Brain microvascular endothelial cell (primary cell): ENCODE data around the gene SARS2.
"Not testable (repeated sequence)": the region's sequence is repeated elsewhere in the genome, so short reads cannot be mapped to it uniquely, and the experiment has no call there.

Experiments used
- DNase-seq: peaks from one replicate; pipeline ENCODE4 v3.0.0-alpha.2; 2020
- H3K27ac ChIP-seq: fragments of 250-450 bp; sonication (Bioruptor Pico); 2 replicates; pipeline ENCODE4 v1.5.1; 2020; ENCODE audit warnings: mild to moderate bottlenecking, moderate library complexity
- H3K27me3 ChIP-seq: fragments of 250-450 bp; sonication (Bioruptor Pico); replicated peaks from 2 replicates; pipeline ENCODE4 v1.5.1; 2020; ENCODE audit warnings: mild to moderate bottlenecking
- H3K36me3 ChIP-seq: fragments of 250-450 bp; sonication (Bioruptor Pico); replicated peaks from 2 replicates; pipeline ENCODE4 v1.5.1; 2020; ENCODE audit warnings: mild to moderate bottlenecking
- H3K4me3 ChIP-seq: 2 replicates; pipeline ENCODE4 v1.5.1; 2011; ENCODE audit warnings: low read depth, mild to moderate bottlenecking, control low read depth, low read length, moderate library complexity
- in situ Hi-C: cut with HindIII; loops from 2 replicates; pipeline ENCODE4 v1.10.0; 2017; ENCODE audit warnings: low sequenced_read_pairs, low pct_ligation_motif_present
- TF ChIP-seq, protein P1 (sequence below): IDR thresholded peaks from 2 replicates; pipeline ENCODE4 v1.5.1; 2011; ENCODE audit warnings: low read depth, mild to moderate bottlenecking, moderate library complexity, low read length, control low read depth, inconsistent platforms; ENCODE audit errors: missing control alignments

SARS2 gene

DNA sequence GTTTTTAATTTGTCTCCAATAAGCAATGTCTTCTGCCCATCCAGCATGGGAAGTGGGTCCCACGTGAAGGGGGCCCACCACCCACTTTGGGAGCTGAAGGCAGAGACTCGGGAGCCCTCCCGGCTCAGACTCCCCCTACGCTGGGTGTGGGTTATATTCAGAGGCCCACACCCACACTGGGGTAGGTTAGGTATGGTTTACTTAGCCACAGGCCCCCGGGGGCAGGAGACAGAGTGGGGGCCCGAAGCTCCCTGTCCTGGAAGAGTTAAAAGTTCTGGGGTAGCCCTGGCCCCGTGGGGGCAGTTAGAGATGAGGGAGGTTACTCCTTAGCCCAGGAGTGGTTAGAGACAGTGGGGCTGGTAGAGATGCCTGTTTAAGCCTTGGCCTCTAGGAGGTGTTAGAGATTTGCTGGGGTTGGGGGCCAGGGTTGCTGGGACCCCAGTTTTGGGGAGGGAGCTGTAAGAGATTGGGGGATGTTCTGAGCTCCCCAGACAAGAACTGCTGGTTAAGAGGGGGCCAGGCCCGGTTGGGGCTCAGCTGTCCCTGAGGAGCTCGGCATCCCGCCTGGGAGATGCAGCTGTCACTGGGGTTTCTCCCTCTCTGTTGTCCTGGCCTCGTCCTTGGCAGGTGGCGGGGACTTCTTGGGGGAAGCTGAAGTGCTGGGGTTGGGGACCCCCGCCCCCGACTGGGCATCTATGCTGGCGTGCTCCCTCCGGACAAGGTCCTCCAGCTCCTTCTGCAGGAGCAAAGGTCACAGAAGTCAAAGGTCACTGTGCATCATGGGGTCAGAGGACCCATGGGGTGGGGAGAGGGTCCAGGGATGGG is 51.8 kb downstream of the SARS2 start:
- TF ChIP-seq, protein P1, sequence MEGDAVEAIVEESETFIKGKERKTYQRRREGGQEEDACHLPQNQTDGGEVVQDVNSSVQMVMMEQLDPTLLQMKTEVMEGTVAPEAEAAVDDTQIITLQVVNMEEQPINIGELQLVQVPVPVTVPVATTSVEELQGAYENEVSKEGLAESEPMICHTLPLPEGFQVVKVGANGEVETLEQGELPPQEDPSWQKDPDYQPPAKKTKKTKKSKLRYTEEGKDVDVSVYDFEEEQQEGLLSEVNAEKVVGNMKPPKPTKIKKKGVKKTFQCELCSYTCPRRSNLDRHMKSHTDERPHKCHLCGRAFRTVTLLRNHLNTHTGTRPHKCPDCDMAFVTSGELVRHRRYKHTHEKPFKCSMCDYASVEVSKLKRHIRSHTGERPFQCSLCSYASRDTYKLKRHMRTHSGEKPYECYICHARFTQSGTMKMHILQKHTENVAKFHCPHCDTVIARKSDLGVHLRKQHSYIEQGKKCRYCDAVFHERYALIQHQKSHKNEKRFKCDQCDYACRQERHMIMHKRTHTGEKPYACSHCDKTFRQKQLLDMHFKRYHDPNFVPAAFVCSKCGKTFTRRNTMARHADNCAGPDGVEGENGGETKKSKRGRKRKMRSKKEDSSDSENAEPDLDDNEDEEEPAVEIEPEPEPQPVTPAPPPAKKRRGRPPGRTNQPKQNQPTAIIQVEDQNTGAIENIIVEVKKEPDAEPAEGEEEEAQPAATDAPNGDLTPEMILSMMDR = no peak
- Histone ChIP-seq H3K36me3 (peaks cover 3% of the 10 kb centered on the region), H3K27ac (no peak overlapping the region), H3K27me3 (no peaks in the 10 kb centered on the region), H3K4me3 (no peak overlapping the region)
- no peak for DNase-seq
- in situ Hi-C loops = no loop called here

DNA sequence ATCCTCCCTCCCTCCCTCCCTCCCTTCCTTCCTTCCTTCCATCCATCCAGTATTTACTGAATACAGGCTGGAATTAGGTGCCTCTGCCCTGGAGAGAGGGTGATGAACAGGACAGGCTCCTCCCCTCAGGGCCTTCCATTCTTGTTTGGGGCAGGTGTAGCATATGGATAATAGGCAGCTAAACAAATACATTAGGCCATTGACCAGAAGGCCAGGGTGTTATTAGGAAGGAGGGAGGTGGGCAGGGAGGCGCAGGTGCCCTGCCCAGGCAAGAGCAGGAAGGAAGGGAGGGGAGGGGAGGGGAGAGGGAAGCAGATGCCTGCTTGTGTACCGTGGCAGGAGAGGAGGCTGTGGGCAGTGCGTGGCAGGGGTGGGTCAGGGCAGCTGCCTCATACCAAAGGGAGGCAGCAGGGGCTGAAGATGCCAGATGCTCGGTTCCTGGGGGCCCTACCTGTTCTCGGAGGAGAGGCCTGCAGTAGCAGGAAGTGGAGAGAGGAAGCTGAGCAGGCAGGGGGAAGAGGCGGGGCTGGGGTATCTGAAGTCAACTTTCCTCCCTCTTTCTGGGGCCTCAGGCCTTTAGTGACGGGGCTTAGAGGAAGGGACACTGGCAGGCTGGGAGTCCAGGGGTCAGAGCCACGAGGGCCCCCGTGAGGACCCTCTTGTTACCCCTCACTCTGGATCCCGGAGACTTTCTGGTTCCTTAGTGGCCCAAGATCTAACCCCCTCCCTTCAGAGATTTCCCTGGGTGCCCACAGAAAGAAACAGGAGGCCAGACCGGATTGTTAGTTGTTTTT is 52.6 kb downstream of the SARS2 start, which contains the start of gene RINL:
Gene RINL (minus strand): TSS at position 495 of the 794 bp plus-strand sequence. CDS start 1,533 bp downstream, outside the sequence.
- Histone ChIP-seq H3K27ac (no peak within 1 kb of the TSS), H3K27me3 (no peaks in the 10 kb centered on the region), H3K36me3 (peaks cover 3% of the 10 kb centered on the region), H3K4me3 (no peak within 1 kb of the TSS)
- TF ChIP-seq, protein P1 = no peak
- in situ Hi-C loops = no loop called here
- DNase-seq = no peak

DNA sequence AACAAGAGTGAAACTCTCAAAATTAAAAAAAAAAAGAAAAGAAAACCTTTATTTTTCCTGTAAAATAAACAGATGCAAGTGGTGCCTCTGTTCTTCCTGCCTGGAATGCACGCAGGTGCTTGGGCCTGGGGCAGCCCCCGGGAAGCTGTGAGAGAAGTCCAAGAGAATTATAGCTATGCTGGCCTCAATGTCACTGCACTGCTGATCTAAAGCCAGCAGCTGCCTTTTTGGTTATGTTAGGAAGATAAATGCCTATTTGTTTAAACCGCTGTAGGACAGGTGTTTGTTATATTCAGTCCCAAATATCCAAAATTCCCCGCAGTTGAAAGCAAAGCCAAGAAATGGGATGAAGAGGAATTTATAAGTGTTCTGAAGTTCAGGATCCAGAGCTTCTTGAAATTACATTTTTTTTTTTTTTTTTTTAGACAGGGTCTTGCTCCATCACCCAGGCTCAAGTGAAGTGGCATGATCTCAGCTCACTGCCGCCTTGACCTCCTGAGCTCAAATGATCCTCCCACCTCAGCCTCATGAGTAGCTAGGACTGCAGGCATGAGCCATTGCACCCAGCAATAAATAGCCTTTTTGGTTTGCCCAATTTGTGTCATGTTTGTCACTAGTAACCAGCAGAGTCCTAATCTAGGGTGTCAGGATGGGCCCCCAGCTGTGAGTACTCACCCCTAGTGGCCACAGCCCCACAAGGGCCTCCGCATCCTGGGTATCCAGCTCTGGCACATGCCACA is 54.7 kb downstream of the SARS2 start:
- Histone ChIP-seq H3K27me3 (no peaks in the 10 kb centered on the region), H3K4me3 (no peak overlapping the region), H3K27ac (no peak overlapping the region), H3K36me3 (no peaks in the 10 kb centered on the region)
- in situ Hi-C loops = no loop called here
- TF ChIP-seq, protein P1 = no peak
- DNase-seq = no peak

DNA sequence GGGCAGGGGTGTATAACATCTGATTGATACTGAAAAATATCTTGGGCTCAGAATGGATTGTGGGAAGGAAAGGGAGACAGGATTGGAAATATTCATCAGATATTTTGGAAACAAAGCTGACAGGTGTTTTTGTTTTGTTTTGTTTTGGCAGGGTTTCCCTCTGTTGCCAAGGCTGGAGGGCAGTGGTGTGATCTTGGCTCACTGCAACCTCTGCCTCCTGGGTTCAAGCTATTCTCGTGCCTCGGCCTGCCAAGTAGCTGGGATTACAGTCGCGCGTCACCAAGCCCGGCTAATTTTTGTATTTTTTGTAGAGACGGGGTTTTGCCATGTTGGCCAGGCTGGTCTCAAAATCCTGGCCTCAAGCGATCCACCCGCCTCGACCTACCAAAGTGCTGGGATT is 57.2 kb downstream of the SARS2 start:
- H3K27me3 ChIP-seq, DNase-seq, in situ Hi-C loops, H3K27ac ChIP-seq, H3K4me3 ChIP-seq, H3K36me3 ChIP-seq: not testable (repeated sequence)

DNA sequence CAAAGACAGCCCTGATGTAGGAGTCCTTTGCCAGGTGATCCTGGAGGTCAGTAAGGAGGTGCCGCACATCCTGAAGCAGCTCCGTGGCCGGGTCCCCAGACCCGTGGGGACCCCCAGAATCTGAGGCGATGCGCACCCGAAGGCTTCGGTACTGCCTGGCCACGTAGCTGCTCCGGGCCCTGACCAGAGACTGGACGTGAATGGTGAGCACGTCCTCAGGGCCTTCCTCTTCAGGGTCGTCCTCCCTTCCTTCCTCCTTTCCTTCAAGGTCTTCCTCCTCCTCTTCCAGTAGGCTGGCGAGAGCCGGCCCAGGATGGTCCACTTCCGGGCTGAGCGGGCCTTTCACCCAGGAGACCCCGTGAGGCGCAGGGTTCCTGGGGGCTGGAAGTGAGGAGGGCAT is 60.0 kb downstream of the SARS2 start:
- in situ Hi-C loops = no loop called here
- H3K27me3 ChIP-seq = no peaks in the 10 kb centered on the region
- DNase-seq = no peak
- TF ChIP-seq, protein P1 = no peak
- H3K36me3 ChIP-seq = no peaks in the 10 kb centered on the region
- no peak overlapping the region for H3K4me3 ChIP-seq
- no peak overlapping the region for H3K27ac ChIP-seq
